GM23338 (cell line): ENCODE results near the gene EFR3B.

Source experiments
- CTCF ChIP-seq, 2 experiments: fragments of 200-600 bp in 1 of 2; sonication (generic) in 1 of 2; conservative IDR thresholded peaks; 2 replicates each; pipeline versions ENCODE4 v1.5.1 to v1.6.1; 2016 to 2017; ENCODE audit warnings: antibody characterized with exemption in 2 of 2, low read depth in 2 of 2, mild to moderate bottlenecking in 2 of 2, moderate library complexity in 1 of 2
- EZH2 ChIP-seq: fragments of 200-600 bp; sonication (generic); IDR thresholded peaks from one replicate; pipeline ENCODE4 v1.8.0; 2017; ENCODE audit warnings: antibody characterized with exemption, mild to moderate bottlenecking, low read depth; ENCODE audit not compliant: unreplicated experiment
- EZH2phosphoT487 ChIP-seq: fragments of 200-600 bp; sonication (generic); IDR thresholded peaks from one replicate; pipeline ENCODE4 v1.8.1; 2018; ENCODE audit warnings: antibody characterized with exemption; ENCODE audit not compliant: unreplicated experiment

DNA sequence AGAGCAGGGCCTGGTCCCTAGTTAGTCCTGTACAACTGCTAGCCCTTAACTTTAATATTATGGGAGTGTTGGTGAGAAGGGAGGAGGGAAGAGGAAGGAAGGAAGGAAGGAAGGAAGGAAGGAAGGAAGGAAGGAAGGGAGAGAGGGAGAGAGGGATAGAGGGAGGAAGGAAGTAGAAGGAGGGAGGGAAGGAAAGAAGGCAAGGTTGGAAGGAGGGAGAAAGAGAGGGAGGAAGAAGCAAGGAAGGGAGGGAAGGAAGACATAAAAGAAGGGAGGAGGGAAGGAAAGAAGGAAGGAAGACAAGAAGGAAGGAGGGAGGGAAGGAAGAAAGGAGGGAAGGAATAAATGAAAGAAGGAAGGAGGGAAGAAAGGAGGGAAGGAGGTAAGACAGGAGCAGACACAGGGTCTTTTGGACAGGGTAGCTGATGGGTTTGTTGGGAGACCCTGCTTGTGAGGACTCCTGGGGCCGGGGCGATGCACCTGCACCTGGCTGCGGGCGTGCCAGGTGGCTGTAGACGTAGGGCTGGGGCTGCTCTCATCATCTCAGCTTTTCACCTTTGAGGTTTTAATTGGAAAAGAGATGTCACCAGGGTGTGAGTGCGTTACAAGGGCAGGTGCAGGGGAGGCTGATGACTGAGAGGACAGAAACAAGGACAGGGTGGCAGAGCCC, 132.5 kb downstream of the EFR3B start:
- TF ChIP-seq CTCF (conservative IDR thresholded peaks at IDR 0.05; ENCODE audit: low read depth in 2 of 2) (no peak), EZH2 (no peak), EZH2phosphoT487 (no peak)
